HG02571 (cell line): Measurements from ENCODE around the gene DHX36.

Experiments used
- ATAC-seq: cut with Tn5 transposase; IDR thresholded peaks from one replicate; pipeline ENCODE4 v1.9.1; 2021; ENCODE audit warnings: mild to moderate bottlenecking, moderate library complexity; ENCODE audit not compliant: unreplicated experiment

The DHX36 gene

DNA sequence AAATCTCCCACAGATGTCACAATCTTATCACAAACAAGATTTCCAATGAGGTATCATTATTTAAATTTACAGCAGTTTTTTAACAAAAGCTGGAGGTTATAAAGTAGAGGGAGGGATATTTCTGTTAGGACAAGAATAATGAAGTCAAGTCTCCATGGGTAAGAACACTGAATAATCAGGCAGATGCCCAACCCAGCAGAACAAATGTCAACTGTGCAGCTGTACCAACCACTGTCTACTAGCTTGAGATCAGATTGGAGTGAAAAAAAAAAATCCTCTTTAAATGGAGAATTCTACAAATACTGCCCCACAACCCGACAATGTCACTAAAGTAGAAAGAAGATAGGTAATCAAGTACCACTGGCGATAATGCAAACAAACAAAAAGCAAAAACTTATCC is 30.3 kb downstream of the DHX36 start:
- ATAC-seq = no peak

DNA sequence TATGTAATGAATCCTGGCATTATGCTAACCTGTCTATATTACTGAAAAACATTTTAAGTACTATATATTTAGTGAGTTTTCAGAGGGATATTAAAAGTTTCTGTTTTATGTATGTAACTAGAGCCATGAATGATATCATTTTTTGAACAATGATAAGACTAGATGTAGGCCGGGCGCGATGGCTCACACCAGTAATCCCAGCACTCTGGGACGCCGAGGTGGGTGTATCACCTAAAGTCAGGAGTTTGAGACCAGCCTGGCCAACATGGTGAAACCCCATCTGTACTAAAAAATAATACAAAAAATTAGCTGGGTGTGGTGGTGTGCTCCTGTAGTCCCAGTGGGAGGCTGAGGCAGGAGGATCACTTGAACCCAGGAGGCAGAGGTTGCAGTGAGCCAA is 34.1 kb downstream of the DHX36 start:
- ATAC-seq = no peak

DNA sequence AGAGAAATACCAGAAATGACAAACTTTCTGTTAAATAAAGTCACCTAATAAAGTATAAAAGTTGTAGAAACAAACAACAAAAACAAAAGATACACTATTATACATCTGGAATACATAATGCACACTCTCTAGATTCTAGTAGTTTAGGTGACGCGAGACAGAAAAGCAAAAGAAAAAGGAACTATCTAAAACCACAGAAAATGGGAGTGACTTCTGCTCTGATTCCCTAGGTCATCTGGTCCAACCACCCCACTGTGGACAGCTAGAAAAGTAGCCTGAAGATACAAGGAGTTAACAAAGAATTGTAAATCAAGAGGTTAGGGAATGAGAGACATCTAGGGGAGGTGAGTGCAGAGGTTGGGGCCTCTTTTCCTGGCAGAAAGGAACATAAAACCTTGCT is 39.1 kb downstream of the DHX36 start:
- ATAC-seq = no peak

DNA sequence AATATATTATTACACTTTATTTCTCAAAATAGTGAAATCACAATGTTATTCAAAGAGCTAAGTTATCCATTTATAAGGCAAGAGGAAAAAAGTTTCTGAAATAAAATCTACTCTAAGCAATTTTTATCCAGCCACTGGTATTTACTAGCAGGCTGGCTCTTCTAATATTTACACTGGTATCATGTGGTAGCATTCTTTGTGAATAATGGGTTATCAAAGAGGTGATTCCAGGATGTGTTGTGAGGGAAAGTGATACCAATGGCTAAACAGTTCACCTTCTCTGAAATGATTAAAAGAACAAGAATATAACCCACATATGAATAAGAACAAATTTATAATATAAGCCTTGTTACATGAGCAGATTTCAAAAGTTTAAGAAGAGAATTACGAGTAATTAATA is 44.1 kb downstream of the DHX36 start:
- ATAC-seq = no peak

DNA sequence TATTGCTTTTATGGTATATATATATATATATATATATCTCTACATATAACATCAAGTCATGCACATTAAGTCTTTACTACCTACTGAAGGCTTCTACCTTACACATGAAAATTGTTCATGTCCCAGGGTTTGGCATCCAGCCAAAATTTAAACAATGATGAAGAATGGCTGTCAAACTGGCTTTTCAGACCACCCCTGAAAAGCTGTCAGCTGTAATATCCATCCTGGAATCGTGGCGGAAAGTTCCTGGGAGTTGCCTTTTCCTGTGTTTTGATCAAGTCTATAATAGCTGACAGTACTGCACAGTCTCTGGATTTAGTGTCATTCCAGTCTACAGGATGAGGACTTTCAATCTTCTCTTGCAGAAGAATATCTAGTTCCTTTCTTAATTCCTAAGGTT is 48.3 kb downstream of the DHX36 start:
- ATAC-seq = no peak

DNA sequence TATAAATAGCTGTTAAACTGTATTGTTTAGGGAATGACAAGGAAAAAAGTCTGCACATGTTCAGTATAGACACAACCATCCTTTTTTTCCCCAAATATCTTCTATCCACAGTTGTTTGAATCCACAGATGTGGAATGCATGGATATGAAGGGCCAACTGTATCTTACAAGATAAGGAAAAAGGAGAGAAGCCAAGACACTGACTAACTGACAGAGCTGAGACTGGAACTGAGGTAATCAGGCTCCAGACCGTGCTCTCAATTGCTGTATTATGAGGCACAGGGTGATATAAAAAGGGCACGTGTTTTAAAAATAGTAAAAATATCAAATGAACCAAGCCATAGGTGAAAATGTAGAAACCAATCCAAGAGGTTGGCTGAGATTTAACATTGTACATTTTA is 49.0 kb downstream of the DHX36 start:
- ATAC-seq = no peak

DNA sequence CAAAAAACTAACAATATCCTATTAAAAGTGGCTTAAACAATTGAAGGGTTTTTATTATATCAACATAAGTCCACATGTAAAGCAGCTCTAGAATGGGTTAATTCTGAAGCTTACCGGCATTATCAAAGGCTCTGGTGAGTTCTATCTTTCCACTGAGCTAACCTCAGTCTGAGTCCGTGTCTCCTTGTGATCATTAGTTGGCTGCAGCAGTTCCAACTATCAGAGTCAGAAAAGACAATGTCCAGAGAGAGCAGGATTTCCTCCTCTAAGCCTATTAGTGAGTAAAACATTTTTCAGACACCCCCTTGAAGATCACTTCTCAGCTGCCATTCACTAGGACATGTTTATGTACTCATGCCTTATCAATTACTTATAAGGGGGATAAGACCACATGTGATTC is 49.9 kb downstream of the DHX36 start:
- ATAC-seq = no peak

DNA sequence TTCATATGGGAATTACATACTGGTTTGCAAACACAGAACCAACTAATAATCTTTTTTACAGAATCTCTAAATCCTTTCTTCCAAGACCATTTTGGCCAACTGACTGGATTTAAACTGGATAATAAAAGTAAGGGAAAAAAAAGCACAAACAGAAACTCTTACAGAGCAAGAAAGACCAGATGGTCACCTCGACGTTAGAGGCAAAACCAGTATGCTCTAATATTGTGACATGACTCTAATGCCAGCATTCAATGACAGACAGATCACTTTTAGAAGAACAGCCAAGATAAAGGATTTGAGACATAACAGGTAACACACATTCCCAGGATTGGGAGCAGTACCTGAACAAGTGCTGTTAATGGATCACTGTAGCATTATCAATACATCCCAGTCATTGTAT is 50.9 kb downstream of the DHX36 start:
- no peak for ATAC-seq

DNA sequence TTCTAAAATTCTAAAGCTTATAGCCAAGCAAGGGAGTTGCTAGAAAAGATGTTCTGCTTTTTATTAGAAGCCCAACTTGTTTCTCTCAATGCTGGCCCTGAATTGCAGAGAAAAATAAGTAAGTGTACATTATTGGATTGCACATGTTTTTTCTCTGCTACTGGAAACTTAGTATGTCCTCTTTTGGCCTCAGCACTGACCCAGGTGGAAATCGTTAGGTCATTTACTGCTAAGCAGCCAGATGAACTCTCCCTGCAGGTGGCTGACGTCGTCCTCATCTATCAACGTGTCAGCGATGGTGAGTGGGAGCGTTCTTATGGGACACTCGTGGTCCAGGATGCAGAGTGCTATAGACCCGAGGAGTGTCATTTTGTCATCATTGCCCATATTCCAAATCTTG is 69.8 kb downstream of the DHX36 start:
- no peak for ATAC-seq

DNA sequence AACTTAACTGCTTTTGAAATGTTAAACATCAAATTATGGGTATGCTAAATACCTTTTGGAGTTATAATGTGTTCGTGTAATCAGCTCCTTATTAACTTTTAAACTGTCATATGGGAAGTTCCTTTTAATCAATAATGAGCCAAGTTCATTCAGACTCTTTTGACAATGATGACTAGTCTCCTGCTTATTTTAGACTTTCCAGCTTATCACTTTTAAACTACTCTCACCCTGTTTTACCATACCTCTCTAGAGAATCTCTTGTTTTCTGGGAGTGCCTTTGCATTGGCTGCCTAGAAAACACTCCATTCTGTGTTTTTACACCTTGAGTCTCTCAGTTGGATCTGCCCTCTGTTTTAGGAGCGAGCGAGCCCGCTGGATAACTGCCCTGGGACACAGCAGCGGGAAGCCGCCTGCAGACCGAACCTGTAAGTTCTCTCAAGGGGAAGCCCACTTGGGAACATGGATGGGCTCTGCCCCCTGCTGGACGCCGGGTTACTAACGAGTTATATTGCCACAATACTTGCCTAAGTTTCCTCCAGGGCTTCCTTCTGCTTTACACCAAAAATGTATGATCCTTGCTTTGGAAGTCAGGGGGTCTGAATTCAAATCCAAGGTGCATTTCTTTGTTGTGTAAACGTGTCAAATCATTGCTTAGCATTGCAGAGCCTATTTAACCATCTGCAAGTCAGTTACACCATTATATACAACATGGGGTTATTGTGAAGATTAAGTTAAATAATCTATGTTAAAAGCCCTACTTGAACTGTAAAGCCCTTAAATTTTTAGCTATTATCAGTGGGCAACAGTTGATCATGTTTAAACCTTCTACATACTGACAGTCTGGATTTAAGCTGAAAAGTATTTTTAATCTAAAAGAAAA is 71.3 kb downstream of the DHX36 start:
- no peak for ATAC-seq

DNA sequence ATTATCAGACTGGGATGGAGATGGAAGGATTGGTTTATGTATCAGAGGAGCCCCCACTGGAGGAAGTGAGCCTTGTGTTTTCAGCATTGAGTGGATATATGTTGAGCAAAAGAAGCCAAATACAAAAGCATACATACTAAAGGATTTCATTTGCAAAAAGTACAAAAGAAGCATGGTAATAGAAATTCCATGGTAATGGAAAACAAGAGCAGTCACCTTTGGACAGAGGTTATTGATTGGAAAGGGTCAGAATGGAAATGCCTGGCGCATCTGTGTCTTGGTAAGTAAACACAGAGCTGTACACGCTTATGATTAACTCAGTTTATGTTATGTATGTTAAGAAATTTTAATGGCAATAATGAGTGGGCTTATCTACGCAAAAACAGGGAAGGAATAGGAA is 72.7 kb downstream of the DHX36 start:
- ATAC-seq = no peak

DNA sequence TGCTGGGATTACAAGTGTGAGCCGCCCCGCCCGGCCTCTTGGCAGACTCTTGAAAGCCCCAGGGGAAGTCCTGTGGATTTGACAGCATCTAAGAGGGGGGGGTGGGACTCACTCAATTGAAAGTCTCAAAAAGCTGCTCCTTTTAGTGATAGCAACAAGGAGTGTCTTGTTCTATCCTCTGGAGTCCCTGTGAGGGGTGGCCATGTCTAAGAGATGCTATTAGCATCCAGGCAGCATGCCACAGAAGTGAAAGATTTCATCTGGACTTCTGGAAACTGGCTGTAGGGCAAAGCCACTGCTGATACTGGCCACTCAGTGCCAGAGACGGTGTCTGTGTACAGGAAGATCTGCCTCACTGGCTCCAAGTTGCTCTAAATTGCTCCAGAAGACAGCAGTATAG is 74.0 kb downstream of the DHX36 start:
- no peak for ATAC-seq

DNA sequence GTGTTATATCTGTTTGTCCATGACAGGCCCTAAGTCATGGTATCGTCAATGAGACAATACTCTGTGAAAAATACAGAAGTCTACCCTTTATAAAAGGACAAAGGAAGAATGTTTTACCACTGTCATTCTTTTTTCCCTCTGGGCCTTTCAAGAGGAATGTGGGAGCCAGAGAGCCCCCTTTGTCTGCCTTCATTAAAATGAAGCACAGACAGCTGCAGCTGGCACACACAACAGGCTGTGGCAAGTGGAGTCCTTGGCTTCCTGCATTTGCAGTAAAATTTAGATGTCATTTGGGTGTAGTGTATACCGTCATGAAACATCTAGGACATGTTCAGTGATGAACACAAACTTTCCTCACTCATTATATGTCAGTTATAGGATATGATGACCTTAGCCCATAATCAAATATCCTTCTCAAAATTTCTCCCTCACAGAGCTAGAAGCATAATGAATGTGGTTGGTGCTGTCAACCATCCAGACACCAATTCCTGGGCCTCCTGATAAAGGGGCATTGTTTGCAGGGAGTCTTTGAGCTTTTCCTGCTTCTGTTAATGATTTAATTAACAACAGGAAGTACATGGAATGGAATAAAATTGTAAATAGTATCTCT is 76.4 kb downstream of the DHX36 start:
- ATAC-seq = no peak

DNA sequence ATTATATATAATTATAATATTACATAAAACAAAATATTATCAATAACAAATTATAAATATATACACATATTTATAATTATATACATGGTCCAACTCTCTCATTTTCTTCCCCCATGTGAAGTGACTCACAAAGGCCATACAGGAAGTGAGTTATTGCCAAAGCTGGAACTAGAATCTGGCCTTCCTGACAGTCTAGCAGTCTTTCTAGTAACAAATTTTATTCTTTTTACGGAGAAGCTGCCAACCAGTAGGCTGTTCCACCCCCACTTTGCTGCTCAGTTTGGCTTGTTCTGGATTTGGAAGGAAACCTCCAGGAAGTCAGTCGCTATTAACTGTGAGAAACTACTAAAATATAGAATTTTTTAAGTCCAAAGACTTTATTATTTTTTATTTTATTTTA is 79.6 kb downstream of the DHX36 start:
- no peak for ATAC-seq

DNA sequence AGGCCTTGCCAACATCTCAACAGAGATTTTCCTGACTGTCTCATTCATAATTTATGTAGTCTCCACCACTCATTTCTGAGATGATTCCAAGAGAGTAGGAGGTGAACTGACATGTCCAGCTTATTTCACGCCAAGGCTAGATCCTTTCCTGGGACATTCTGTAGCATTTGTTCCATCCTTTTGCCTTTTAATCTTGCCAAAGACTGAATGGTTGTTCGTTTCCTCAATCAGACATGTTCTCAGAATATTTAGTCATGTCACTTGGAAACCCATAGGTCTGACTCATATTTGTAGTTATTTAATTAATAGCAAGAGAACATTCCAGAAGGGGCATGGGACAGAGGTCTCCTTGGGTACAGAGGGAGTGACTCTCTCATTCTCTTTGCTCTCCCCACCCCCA is 80.9 kb downstream of the DHX36 start:
- ATAC-seq = no peak

DNA sequence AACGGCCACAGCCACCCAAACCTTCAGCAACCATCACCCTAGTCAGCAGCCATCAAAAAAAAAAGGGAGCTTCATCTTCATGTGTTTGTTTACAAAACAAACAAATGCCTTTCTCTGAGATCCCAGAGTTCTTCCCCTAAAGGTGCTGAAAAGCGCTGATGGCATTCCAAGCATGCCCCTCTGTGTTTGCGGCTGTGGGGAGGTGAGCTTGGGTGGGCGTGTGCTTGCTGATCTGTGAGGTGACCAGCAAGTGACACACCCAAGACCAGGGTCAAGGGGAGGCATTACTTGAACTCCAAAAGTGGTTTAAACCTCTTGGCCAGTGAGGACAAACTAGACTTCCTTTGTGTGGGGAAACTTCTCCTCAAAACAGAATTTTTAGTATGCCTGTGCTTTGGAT is 81.5 kb downstream of the DHX36 start:
- no peak for ATAC-seq

DNA sequence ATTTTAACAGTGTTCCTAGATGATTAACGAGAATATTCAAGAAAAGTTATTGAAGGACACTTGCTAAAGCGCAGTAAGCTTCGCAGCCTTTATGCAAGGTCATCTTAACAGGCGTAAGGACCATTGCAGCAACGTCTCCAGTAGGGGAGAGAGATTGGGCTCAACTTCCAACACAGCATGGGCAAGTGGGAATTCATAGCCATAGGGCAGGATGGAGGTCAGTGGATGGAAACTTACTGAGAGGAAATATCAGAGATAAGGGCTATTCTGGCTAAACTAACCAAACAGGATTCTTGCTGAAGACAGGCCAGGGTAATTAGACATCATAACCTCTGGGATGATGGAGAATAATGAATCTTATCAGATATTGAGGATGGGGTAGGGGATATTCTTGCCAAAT is 82.8 kb downstream of the DHX36 start:
- no peak for ATAC-seq

DNA sequence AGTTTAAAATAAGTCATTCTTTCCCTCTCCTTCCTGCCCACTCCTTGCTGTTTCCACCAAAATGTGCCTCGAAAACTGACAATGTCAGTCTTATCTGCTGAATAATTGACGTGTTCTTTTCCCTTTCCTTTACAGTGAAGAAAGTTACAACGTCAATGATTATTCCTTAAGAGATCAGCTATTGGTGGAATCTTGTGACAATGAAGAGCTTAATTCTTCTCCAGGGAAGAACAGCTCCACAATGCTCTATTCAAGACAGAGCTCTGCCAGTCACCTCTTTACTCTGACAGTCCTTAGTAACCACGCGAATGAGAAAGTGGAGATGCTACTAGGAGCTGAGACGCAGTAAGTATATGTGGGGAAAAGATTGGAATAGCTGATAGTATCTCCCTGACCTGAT is 84.1 kb downstream of the DHX36 start:
- no peak for ATAC-seq

DNA sequence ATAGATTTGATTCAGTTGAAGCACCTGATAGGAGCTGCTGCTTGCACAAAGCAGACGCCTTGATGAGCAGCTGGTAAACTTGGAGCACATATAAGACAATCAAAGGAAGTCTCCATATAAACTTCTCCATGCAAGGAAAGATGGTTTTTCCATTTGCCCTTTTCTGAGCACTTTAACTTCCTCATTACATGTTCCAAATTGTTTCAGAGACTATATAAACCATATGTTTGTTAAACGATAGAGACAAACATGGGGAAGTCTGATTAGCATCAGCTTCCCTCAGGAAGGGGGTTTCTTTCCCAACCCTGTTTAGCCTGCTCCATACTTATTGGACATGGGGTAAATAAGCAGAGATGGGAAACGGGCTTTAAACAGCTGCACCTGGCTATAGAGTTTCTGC is 88.0 kb downstream of the DHX36 start:
- ATAC-seq = no peak

DNA sequence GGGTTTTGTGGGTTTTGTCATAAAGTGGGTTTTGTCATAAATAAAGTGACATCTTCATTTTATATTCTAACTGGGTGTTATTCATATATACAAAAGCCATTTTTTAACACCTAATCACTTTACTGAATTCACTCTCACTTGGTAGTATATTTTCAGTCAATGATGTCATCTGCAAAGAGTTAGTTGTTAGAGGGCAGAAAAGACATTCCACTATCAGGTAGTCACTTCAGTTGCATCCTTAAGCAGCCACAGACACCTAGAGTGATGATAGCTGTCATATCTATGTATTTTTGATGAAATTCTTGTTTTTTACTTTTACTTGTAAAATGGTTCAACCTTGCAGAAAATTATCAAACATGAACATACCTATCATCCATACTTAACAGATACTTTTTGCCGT is 89.0 kb downstream of the DHX36 start:
- ATAC-seq = no peak

DNA sequence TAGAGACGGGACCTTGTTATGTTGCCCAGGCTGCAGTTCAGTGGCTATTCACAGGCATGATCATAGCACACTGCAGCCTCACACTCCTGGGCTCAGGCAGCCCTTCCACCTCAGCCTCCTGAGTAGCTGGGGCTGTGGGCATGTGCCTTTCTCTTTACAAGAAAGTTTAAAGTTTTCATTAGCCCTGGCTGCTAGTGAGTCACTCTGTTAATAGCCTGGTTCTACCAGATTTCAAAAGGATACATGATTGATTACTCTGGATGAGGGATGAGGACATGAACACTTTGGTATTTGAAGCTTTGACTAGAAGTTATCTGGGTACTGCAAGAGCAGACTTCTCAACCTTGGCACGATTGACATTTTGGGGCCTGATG is 95.1 kb downstream of the DHX36 start:
- ATAC-seq = no peak

DNA sequence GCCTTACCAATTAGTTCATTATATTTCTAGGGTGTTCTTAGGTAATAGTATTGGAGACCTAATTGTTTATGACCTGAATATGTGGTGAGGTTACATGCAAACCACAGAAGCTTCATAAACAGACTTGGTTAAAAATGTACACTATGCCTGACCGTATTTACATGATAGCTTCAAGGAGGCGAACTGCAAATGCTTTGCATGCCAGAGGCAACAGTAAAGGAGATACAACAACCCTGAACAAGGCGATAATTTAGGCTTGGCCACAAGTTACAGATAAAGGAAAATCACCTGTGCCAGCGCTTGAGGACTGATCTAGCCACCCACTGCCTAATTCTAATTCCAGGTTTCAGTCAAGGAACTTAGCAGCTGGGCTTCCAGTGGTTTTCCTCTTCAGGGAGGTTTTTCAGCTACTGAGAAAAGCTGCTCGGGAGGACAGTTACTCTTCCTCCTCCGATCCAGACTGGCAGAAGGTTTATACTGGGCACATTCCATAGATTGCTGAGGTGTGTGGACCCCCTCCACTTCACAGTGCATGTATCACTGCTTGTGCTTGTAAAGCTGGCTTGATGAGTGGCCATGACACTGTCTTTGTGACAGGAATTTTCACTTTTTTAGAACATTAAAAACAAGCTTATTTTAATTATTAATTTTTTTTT is 95.6 kb downstream of the DHX36 start:
- no peak for ATAC-seq
